ENCODE data around the gene GFOD1. TPM values are rescaled to one million over a fixed set of nuclear protein-coding genes. Genes with fewer than 3 reads are reported as not detected.

GFOD1 gene
- total and polyA plus RNA-seq, 8 donors = 0.76 to 29.4 (median 11.4) TPM

- intact Hi-C loops (cut with DNase I; ENCODE audit: low total_unique reads) = no loop called here
- no peaks in the 10 kb centered on the region for H3K36me3 ChIP-seq
- no peaks in the 10 kb centered on the region for H3K9me3 ChIP-seq
- H3K27ac ChIP-seq = no peak overlapping the region
- no peaks in the 10 kb centered on the region for H3K27me3 ChIP-seq
- 65 to 76% (median 72%) methylated on average over 4 of the region's 4 CpGs for WGBS, 5 donors
- no peak for TF ChIP-seq CTCF (IDR thresholded peaks at IDR 0.05)
- H3K4me3 ChIP-seq = no peak overlapping the region
- peaks cover 11 to 55% (median 37%) of the 10 kb centered on the region in 4 donors for H3K4me1 ChIP-seq
- no peak for DNase-seq
These were observed 23.5 kb downstream of the GFOD1 start for GRCh38 chr6:13463941-13464340.

GRCh38 chr6:13463328-13463717 lies 24.1 kb downstream of the GFOD1 start:
- no peak for TF ChIP-seq EP300 (IDR thresholded peaks at IDR 0.05)
- TF ChIP-seq POLR2AphosphoS5 (IDR thresholded peaks at IDR 0.05) = no peak
- no peak for TF ChIP-seq POLR2A (IDR thresholded peaks at IDR 0.05)
- no peak for TF ChIP-seq CTCF (IDR thresholded peaks at IDR 0.05)
- H3K27ac ChIP-seq = peak overlapping the region in 1 of 5 donors; percentile 46
- no peaks in the 10 kb centered on the region for H3K27me3 ChIP-seq
- no peaks in the 10 kb centered on the region for H3K9me3 ChIP-seq
- intact Hi-C loops (cut with DNase I; ENCODE audit: low total_unique reads) = no loop called here
- WGBS, 5 donors = 77 to 88% (median 84%) methylated on average over 8 of the region's 8 CpGs
- H3K36me3 ChIP-seq = no peaks in the 10 kb centered on the region
- H3K4me1 ChIP-seq = peaks cover 11 to 60% (median 37%) of the 10 kb centered on the region in 4 donors
- no peak for DNase-seq
- no peak overlapping the region for H3K4me3 ChIP-seq

DNA sequence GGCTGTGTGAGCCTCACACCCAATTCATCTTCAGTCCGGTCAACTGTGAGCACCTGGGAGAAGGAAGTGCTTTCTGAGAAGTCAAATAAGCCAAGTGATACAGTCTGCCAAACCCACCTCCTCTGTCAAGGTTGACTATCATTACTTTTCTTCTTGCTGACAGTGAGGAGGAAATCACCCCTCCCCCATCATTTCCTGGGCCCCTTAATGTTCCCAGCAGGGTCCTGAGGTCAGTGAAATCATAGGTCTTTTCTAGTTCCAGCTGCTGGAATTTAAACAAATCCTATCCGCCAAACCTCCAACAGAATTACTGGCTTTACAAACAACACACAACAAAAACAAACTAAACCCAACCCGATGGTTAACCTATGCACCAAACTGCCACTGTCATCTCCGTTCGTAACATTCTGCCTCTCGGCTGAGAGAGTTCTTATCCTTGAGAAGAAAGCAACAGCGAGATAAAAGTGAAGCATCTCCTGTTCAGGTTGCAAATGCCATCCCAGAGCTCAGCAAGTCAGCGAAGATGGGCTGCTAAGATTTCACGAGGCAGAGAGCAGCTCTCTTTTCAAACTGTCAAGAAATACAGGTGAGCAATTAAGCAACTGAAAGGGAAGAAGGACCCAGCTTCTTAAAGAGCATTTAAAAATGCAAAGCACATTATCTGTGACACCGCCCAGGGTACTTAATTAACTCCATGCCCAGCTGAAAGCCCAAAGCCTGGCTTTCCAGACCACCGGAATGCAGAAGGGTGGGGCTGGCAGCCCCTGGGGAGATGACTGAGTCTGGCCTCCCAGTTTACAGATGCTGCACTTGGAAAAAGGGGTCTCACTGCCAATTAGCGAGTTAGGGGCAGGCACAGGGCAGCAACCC lies 24.7 kb downstream of the GFOD1 start:
- H3K27me3 ChIP-seq = no peaks in the 10 kb centered on the region
- H3K36me3 ChIP-seq = no peaks in the 10 kb centered on the region
- WGBS, 5 donors = 46 to 65% (median 59%) methylated on average over 12 of the region's 12 CpGs
- TF ChIP-seq POLR2AphosphoS5 (IDR thresholded peaks at IDR 0.05) (no peak), POLR2A (IDR thresholded peaks at IDR 0.05) (no peak), CTCF (IDR thresholded peaks at IDR 0.05) (no peak), EP300 (IDR thresholded peaks at IDR 0.05) (no peak)
- intact Hi-C loops (cut with DNase I; ENCODE audit: low total_unique reads) = no loop called here
- H3K9me3 ChIP-seq = no peaks in the 10 kb centered on the region
- DNase-seq = no peak
- H3K4me3 ChIP-seq = no peak overlapping the region
- H3K4me1 ChIP-seq = peaks cover 11 to 66% (median 37%) of the 10 kb centered on the region in 4 donors
- peak overlapping the region in 1 of 5 donors; percentile 46 for H3K27ac ChIP-seq

DNA sequence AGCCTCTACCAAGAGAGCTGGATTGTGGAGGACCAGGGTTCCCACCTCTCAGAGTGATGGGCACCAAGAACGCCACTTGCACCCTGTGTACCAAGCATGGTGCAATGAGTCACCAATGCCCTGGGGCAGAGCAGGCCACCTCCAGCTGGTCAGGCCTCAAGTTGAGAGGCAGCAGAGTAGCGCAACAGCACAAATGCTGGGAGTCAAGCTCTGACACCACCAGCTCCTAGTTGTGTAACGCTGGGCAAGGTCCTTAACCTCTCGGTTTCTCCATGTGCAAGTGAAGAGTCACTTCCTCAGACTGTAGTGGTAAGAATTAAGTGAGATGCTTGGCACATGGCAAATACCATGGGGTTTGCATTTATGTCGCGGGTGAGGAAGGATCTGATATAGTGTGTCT lies 25.6 kb downstream of the GFOD1 start:
- Histone ChIP-seq H3K9me3 (no peaks in the 10 kb centered on the region), H3K27me3 (no peaks in the 10 kb centered on the region), H3K36me3 (no peaks in the 10 kb centered on the region), H3K4me3 (no peak overlapping the region), H3K4me1 (peaks cover 11 to 64% (median 30%) of the 10 kb centered on the region in 4 donors), H3K27ac (peak overlapping the region in 2 of 5 donors; percentile 26 to 46)
- intact Hi-C loops (cut with DNase I; ENCODE audit: low total_unique reads) = no loop called here
- no peak for DNase-seq
- 76 to 88% (median 77%) methylated on average over 6 of the region's 6 CpGs for WGBS, 5 donors
- TF ChIP-seq EP300 (IDR thresholded peaks at IDR 0.05) (no peak), CTCF (IDR thresholded peaks at IDR 0.05) (no peak), POLR2A (IDR thresholded peaks at IDR 0.05) (no peak), POLR2AphosphoS5 (IDR thresholded peaks at IDR 0.05) (no peak)

All from stomach (tissue), 9 donors.